HepG2 (cell line): ENCODE data around the gene MED25. TPM values are rescaled to one million over a fixed set of nuclear protein-coding genes. Genes with fewer than 3 reads are reported as not detected.

ENCODE experiments used
- AHDC1 ChIP-seq: sonication (generic); formaldehyde crosslinking; IDR thresholded peaks from 2 replicates; pipeline ENCODE4 v1.5.1; 2020; ENCODE audit warnings: mild to moderate bottlenecking, missing genetic modification reagents, borderline replicate concordance
- CCAR2 ChIP-seq: fragments of 200-400 bp; formaldehyde crosslinking; optimal IDR thresholded peaks from 2 replicates; pipeline ENCODE3; 2018; ENCODE audit warnings: low read depth, mild to moderate bottlenecking, low read length, moderate library complexity
- CHCHD3 ChIP-seq: sonication (generic); formaldehyde crosslinking; IDR thresholded peaks from 2 replicates; pipeline ENCODE4 v1.8.0; 2022; ENCODE audit warnings: mild to moderate bottlenecking, missing genetic modification reagents, moderate library complexity
- EED ChIP-seq: sonication (generic); formaldehyde crosslinking; IDR thresholded peaks from 2 replicates; pipeline ENCODE4 v1.5.0; 2020; ENCODE audit warnings: mild to moderate bottlenecking, missing genetic modification reagents
- EZH2 ChIP-seq: conservative IDR thresholded peaks from 2 replicates; pipeline ENCODE4 v1.6.1; 2012; ENCODE audit warnings: mild to moderate bottlenecking, low read depth, low read length, moderate library complexity
- FLYWCH1 ChIP-seq: sonication (generic); formaldehyde crosslinking; IDR thresholded peaks from 2 replicates; pipeline ENCODE4 v1.8.1; 2023; ENCODE audit warnings: mild to moderate bottlenecking, missing genetic modification reagents
- HDAC6 ChIP-seq: fragments of 200-600 bp; sonication (generic); IDR thresholded peaks from 2 replicates; pipeline ENCODE4 v1.7.0; 2017; ENCODE audit warnings: mild to moderate bottlenecking, antibody characterized with exemption, low read length, low read depth
- IRF2 ChIP-seq: IDR thresholded peaks from 2 replicates; pipeline ENCODE4 v1.6.1; 2018; ENCODE audit warnings: missing genetic modification reagents, missing compliant biosample characterization
- NR2F2 ChIP-seq: IDR thresholded peaks from 2 replicates; pipeline ENCODE4 v1.6.1; 2012; ENCODE audit warnings: low read depth, inconsistent platforms, borderline replicate concordance
- POLR2G ChIP-seq: fragments of 200-400 bp; formaldehyde crosslinking; IDR thresholded peaks from 2 replicates; pipeline ENCODE4 v1.6.1; 2018; ENCODE audit warnings: mild to moderate bottlenecking, low read depth, low read length, moderate library complexity
- REPIN1 ChIP-seq: sonication (generic); formaldehyde crosslinking; IDR thresholded peaks from 2 replicates; pipeline ENCODE4 v1.8.0; 2022; ENCODE audit warnings: missing genetic modification reagents, low read depth, mild to moderate bottlenecking, borderline replicate concordance
- RFX3 ChIP-seq: IDR thresholded peaks from 2 replicates; pipeline ENCODE4 v1.6.1; 2016; ENCODE audit warnings: missing biosample characterization, missing genetic modification reagents
- SCMH1 ChIP-seq: sonication (generic); formaldehyde crosslinking; IDR thresholded peaks from 2 replicates; pipeline ENCODE4 v1.9.0; 2021; ENCODE audit warnings: missing genetic modification reagents, mild to moderate bottlenecking, borderline replicate concordance
- ZNF12 ChIP-seq: sonication (generic); formaldehyde crosslinking; IDR thresholded peaks from 2 replicates; pipeline ENCODE4 v1.5.0; 2020; ENCODE audit warnings: missing genetic modification reagents
- ZNF280D ChIP-seq: sonication (generic); formaldehyde crosslinking; IDR thresholded peaks from 2 replicates; pipeline ENCODE4 v1.5.1; 2020; ENCODE audit warnings: mild to moderate bottlenecking, missing genetic modification reagents
- ZNF33A ChIP-seq: sonication (generic); formaldehyde crosslinking; IDR thresholded peaks from 2 replicates; pipeline ENCODE4 v1.5.1; 2020; ENCODE audit warnings: missing genetic modification reagents, mild to moderate bottlenecking, moderate library complexity, borderline replicate concordance
- ZNF577 ChIP-seq: sonication (generic); formaldehyde crosslinking; IDR thresholded peaks from 2 replicates; pipeline ENCODE4 v1.4.0; 2020; ENCODE audit warnings: mild to moderate bottlenecking, low read depth, missing genetic modification reagents, borderline replicate concordance
- ZNF7 ChIP-seq: IDR thresholded peaks from 2 replicates; pipeline ENCODE4 v1.6.1; 2016; ENCODE audit warnings: missing biosample characterization, missing genetic modification reagents
- ZNF761 ChIP-seq: sonication (generic); formaldehyde crosslinking; conservative IDR thresholded peaks from 2 replicates; pipeline ENCODE4 v1.4.0; 2020; ENCODE audit warnings: mild to moderate bottlenecking, missing genetic modification reagents
- polyA plus RNA-seq, 8 experiments: library from polyadenylated mRNA; depleted of rRNA in 3 of 8; stranded (reverse) in 7 of 8; unstranded in 1 of 8; fragments of >200 nt; fragmentation: Illumina TruSeq in 4 of 8; extraction: Trizol in 4 of 8; gene quantifications; 2 replicates each; pipeline versions ENCODE4 v1.2.1 to v1.2.3, GENCODE V29; 2011 to 2016; ENCODE audit warnings: low read depth in 4 of 8, missing spikeins in 1 of 8, mixed read lengths in 1 of 8; ENCODE audit not compliant: insufficient read depth in 1 of 8
- total RNA-seq, 5 experiments: library from RNA; depleted of rRNA; stranded (reverse); fragments of >200 nt; fragmentation: Illumina TruSeq; extraction: Trizol; gene quantifications; 2 replicates each; pipeline ENCODE4 v1.2.3, GENCODE V29; 2016; ENCODE audit warnings: low read depth in 1 of 5

MED25 gene
- total and polyA plus RNA-seq, 2 of the 13 experiments (the other 11 are each of a cell fraction or from before 2014, with no cell fraction given), result 11.1 to 15.1 TPM

GRCh38 chr19:49869484-49870308, 51.6 kb downstream of the MED25 start (continued):
- TF ChIP-seq NR2F2, result no peak
- no peak for TF ChIP-seq REPIN1 (CRISPR knock-in tag)
- no peak for TF ChIP-seq EZH2
- TF ChIP-seq EED (CRISPR knock-in tag), result peak; percentile 41; the same call in 1 of the 2 replicates
- TF ChIP-seq HDAC6, result no peak
- TF ChIP-seq ZNF7 (CRISPR knock-in tag), result no peak
- no peak for TF ChIP-seq CCAR2
- TF ChIP-seq POLR2G, result peak; percentile 83
- TF ChIP-seq ZNF761 (CRISPR knock-in tag), result no peak
- no peak for TF ChIP-seq ZNF577 (CRISPR knock-in tag)
- no peak for TF ChIP-seq SCMH1 (CRISPR knock-in tag)
- TF ChIP-seq FLYWCH1 (CRISPR knock-in tag), result no peak
- peak; percentile 90 for TF ChIP-seq CHCHD3 (CRISPR knock-in tag)
- no peak for TF ChIP-seq RFX3 (CRISPR knock-in tag)
- no peak for TF ChIP-seq ZNF33A
- no peak for TF ChIP-seq AHDC1 (CRISPR knock-in tag)
- TF ChIP-seq ZNF280D (CRISPR knock-in tag), result no peak
- 0 out of 2 replicates have a peak, but pooled peaks have one; percentile 10 for TF ChIP-seq ZNF12 (CRISPR knock-in tag)
- TF ChIP-seq IRF2, result no peak; the same call in 1 of the 2 replicates
